SK-N-SH treated with all-trans-retinoic acid at 6 μM for 48 hours (cell line): Measurements from ENCODE around the gene QSER1.

Experiments
- ARNTL ChIP-seq: fragments of 450-650 bp; formaldehyde crosslinking; IDR thresholded peaks from 2 replicates; pipeline ENCODE4 v1.5.0; 2020; ENCODE audit warnings: low read depth, mild to moderate bottlenecking, moderate library complexity, borderline replicate concordance
- ESRRG ChIP-seq: fragments of 250-450 bp; sonication (Bioruptor Pico); IDR thresholded peaks from 2 replicates; pipeline ENCODE4 v1.6.1; 2021; ENCODE audit warnings: mild to moderate bottlenecking
- ISL1 ChIP-seq: fragments of 250-450 bp; sonication (Bioruptor Pico); IDR thresholded peaks from 2 replicates; pipeline ENCODE4 v2.1.2; 2022; ENCODE audit warnings: mild to moderate bottlenecking, moderate library complexity
- POU6F1 ChIP-seq: fragments of 250-450 bp; sonication (Bioruptor Pico); IDR thresholded peaks from 2 replicates; pipeline ENCODE4 v1.8.0; 2021; ENCODE audit warnings: low read depth, mild to moderate bottlenecking, moderate library complexity, borderline replicate concordance
- RARB ChIP-seq: fragments of 250-450 bp; sonication (Bioruptor Pico); IDR thresholded peaks from 2 replicates; pipeline ENCODE4 v1.8.0; 2021; ENCODE audit warnings: mild to moderate bottlenecking, moderate library complexity
- SNAI2 ChIP-seq: fragments of 250-450 bp; sonication (Bioruptor Pico); IDR thresholded peaks from 2 replicates; pipeline ENCODE4 v1.5.0; 2020; ENCODE audit warnings: mild to moderate bottlenecking, moderate library complexity
- TCF4 ChIP-seq: fragments of 250-450 bp; sonication (Bioruptor Pico); IDR thresholded peaks from 2 replicates; pipeline ENCODE4 v1.8.0; 2021; ENCODE audit warnings: mild to moderate bottlenecking, moderate library complexity, borderline replicate concordance
- TSHZ2 ChIP-seq: fragments of 250-450 bp; sonication (Bioruptor Pico); IDR thresholded peaks from 2 replicates; pipeline ENCODE4 v1.5.0; 2020; ENCODE audit warnings: mild to moderate bottlenecking, moderate library complexity
- ZFP3 ChIP-seq: fragments of 250-450 bp; sonication (Bioruptor Pico); IDR thresholded peaks from 2 replicates; pipeline ENCODE4 v1.5.0; 2020; ENCODE audit warnings: mild to moderate bottlenecking, moderate library complexity
- ZNF565 ChIP-seq: fragments of 450-650 bp; formaldehyde crosslinking; conservative IDR thresholded peaks from 2 replicates; pipeline ENCODE4 v1.5.0; 2020; ENCODE audit warnings: low read depth, mild to moderate bottlenecking, moderate library complexity
- TF ChIP-seq, protein P1 (sequence below): fragments of 250-450 bp; sonication (Bioruptor Pico); IDR thresholded peaks from 2 replicates; pipeline ENCODE4 v1.5.1; 2020; ENCODE audit warnings: low read depth, mild to moderate bottlenecking, moderate library complexity
- TF ChIP-seq, protein P2 (sequence below): fragments of 250-450 bp; sonication (Bioruptor Pico); IDR thresholded peaks from 2 replicates; pipeline ENCODE4 v1.5.1; 2021; ENCODE audit warnings: mild to moderate bottlenecking, moderate library complexity
- TF ChIP-seq, protein P3 (sequence below): fragments of 250-450 bp; sonication (Bioruptor Pico); IDR thresholded peaks from 2 replicates; pipeline ENCODE4 v1.8.0; 2020; ENCODE audit warnings: mild to moderate bottlenecking, moderate library complexity, borderline replicate concordance

DNA sequence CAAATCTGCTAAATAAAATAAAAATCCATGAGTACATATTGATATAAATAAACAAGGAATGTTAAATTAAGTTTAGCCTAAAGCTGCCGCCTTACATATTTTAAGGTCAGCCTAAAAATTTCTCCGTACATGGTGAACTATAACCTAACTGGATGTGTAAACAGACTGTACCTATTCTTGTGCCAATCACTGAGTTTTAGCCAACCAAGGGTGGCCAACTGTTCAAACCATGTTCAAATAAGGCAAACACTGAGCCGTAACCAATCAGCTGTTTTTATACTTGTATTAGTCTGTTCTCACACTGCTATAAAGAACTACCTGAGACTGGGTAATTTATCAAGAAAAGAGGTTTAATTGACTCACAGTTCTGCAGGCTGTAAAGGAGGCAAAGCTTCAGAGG lies 8.6 kb upstream of the QSER1 start:
- TF ChIP-seq TSHZ2 (no peak), ZFP3 (CRISPR knock-in tag) (no peak), POU6F1 (CRISPR knock-in tag) (no peak), ARNTL (CRISPR knock-in tag) (no peak), ESRRG (no peak), RARB (CRISPR knock-in tag) (no peak), TCF4 (CRISPR knock-in tag) (no peak), SNAI2 (CRISPR knock-in tag) (no peak), ZNF565 (no peak), ISL1 (CRISPR knock-in tag) (no peak)
- TF ChIP-seq, protein P1, sequence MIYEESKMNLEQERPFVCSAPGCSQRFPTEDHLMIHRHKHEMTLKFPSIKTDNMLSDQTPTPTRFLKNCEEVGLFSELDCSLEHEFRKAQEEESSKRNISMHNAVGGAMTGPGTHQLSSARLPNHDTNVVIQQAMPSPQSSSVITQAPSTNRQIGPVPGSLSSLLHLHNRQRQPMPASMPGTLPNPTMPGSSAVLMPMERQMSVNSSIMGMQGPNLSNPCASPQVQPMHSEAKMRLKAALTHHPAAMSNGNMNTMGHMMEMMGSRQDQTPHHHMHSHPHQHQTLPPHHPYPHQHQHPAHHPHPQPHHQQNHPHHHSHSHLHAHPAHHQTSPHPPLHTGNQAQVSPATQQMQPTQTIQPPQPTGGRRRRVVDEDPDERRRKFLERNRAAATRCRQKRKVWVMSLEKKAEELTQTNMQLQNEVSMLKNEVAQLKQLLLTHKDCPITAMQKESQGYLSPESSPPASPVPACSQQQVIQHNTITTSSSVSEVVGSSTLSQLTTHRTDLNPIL, result no peak
- TF ChIP-seq, protein P2, sequence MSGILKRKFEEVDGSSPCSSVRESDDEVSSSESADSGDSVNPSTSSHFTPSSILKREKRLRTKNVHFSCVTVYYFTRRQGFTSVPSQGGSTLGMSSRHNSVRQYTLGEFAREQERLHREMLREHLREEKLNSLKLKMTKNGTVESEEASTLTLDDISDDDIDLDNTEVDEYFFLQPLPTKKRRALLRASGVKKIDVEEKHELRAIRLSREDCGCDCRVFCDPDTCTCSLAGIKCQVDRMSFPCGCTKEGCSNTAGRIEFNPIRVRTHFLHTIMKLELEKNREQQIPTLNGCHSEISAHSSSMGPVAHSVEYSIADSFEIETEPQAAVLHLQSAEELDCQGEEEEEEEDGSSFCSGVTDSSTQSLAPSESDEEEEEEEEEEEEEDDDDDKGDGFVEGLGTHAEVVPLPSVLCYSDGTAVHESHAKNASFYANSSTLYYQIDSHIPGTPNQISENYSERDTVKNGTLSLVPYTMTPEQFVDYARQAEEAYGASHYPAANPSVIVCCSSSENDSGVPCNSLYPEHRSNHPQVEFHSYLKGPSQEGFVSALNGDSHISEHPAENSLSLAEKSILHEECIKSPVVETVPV (CRISPR knock-in tag), result no peak
- TF ChIP-seq, protein P3, sequence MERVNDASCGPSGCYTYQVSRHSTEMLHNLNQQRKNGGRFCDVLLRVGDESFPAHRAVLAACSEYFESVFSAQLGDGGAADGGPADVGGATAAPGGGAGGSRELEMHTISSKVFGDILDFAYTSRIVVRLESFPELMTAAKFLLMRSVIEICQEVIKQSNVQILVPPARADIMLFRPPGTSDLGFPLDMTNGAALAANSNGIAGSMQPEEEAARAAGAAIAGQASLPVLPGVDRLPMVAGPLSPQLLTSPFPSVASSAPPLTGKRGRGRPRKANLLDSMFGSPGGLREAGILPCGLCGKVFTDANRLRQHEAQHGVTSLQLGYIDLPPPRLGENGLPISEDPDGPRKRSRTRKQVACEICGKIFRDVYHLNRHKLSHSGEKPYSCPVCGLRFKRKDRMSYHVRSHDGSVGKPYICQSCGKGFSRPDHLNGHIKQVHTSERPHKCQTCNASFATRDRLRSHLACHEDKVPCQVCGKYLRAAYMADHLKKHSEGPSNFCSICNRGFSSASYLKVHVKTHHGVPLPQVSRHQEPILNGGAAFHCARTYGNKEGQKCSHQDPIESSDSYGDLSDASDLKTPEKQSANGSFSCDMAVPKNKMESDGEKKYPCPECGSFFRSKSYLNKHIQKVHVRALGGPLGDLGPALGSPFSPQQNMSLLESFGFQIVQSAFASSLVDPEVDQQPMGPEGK (CRISPR knock-in tag), result no peak
